Liver (tissue), 9 donors: ENCODE measurements around the gene TIMP3. TPM values are rescaled to one million over a fixed set of nuclear protein-coding genes. Genes with fewer than 3 reads are reported as not detected.

ENCODE experiments used
- DNase-seq: peaks from one replicate; pipeline ENCODE4 v3.0.0-alpha.2; 2017; ENCODE audit warnings: low spot score
- H3K27ac ChIP-seq, 2 donors: one replicate each; pipeline ENCODE4 v1.7.0; 2013; ENCODE audit warnings: inconsistent platforms in 2 of 2, low read length in 2 of 2, control low read depth in 1 of 2, low read depth in 1 of 2, mild to moderate bottlenecking in 1 of 2
- H3K27me3 ChIP-seq, 4 donors: one replicate each; pipeline versions ENCODE4 v1.6.1 to v1.7.0; 2013; ENCODE audit warnings: low read length in 3 of 4, inconsistent platforms in 1 of 4, mild to moderate bottlenecking in 1 of 4, moderate library complexity in 1 of 4; ENCODE audit not compliant: control insufficient read depth in 4 of 4, insufficient read depth in 4 of 4
- H3K36me3 ChIP-seq, 4 donors: one replicate each; pipeline versions ENCODE4 v1.6.1 to v1.7.0; 2013; ENCODE audit warnings: low read length in 3 of 4, mild to moderate bottlenecking in 3 of 4, low read depth in 1 of 4, moderate library complexity in 1 of 4; ENCODE audit not compliant: control insufficient read depth in 4 of 4, insufficient read depth in 3 of 4
- H3K4me1 ChIP-seq, 4 donors: one replicate each; pipeline versions ENCODE4 v1.6.1 to v1.7.0; 2013; ENCODE audit warnings: low read length in 3 of 4, mild to moderate bottlenecking in 3 of 4, moderate library complexity in 1 of 4; ENCODE audit not compliant: control insufficient read depth in 4 of 4, insufficient read depth in 4 of 4
- H3K4me3 ChIP-seq, 3 donors: one replicate each; pipeline versions ENCODE4 v1.6.1 to v1.7.0; 2013; ENCODE audit warnings: low read length in 3 of 3, control low read depth in 1 of 3, low read depth in 1 of 3, mild to moderate bottlenecking in 1 of 3
- H3K9ac ChIP-seq, 2 donors: one replicate each; pipeline ENCODE4 v1.7.0; 2013; ENCODE audit warnings: low read length in 2 of 2, mild to moderate bottlenecking in 2 of 2, moderate library complexity in 2 of 2, control low read depth in 1 of 2, low read depth in 1 of 2
- H3K9me3 ChIP-seq, 4 donors: one replicate each; pipeline versions ENCODE4 v1.6.1 to v1.7.0; 2013; ENCODE audit warnings: low read length in 3 of 4; ENCODE audit not compliant: control insufficient read depth in 4 of 4
- EGR1 ChIP-seq, 2 donors: IDR thresholded peaks; 2 replicates each; pipeline ENCODE4 v1.6.1; 2016 to 2018; ENCODE audit warnings: antibody characterized with exemption in 2 of 2, low read depth in 2 of 2
- FOXA2 ChIP-seq: IDR thresholded peaks from 2 replicates; pipeline ENCODE4 v1.6.1; 2016; ENCODE audit warnings: antibody characterized with exemption
- GABPA ChIP-seq, 2 donors: IDR thresholded peaks in 1 of 2; conservative IDR thresholded peaks in 1 of 2; 2 replicates each; pipeline ENCODE4 v1.6.1; 2016; ENCODE audit warnings: antibody characterized with exemption in 2 of 2, mild to moderate bottlenecking in 1 of 2, moderate library complexity in 1 of 2
- HNF4A ChIP-seq, 2 donors: conservative IDR thresholded peaks; 2 replicates each; pipeline ENCODE4 v1.6.1; 2016; ENCODE audit warnings: antibody characterized with exemption in 2 of 2, mild to moderate bottlenecking in 2 of 2
- HNF4G ChIP-seq: IDR thresholded peaks from 2 replicates; pipeline ENCODE4 v1.6.1; 2016; ENCODE audit warnings: antibody characterized with exemption
- JUND ChIP-seq, 2 donors: IDR thresholded peaks; 2 replicates each; pipeline ENCODE4 v1.6.1; 2016; ENCODE audit warnings: antibody characterized with exemption in 2 of 2
- NR2F2 ChIP-seq: IDR thresholded peaks from 2 replicates; pipeline ENCODE4 v1.6.1; 2016; ENCODE audit warnings: antibody characterized with exemption
- RAD21 ChIP-seq, 2 donors: IDR thresholded peaks; 2 replicates each; pipeline ENCODE4 v1.6.1; 2016; ENCODE audit warnings: antibody characterized with exemption in 2 of 2, mild to moderate bottlenecking in 2 of 2
- SP1 ChIP-seq: IDR thresholded peaks from 2 replicates; pipeline ENCODE4 v1.6.1; 2018; ENCODE audit warnings: antibody characterized with exemption, mild to moderate bottlenecking
- TAF1 ChIP-seq: conservative IDR thresholded peaks from 2 replicates; pipeline ENCODE4 v1.6.1; 2016; ENCODE audit warnings: antibody characterized with exemption, mild to moderate bottlenecking
- YY1 ChIP-seq: IDR thresholded peaks from 2 replicates; pipeline ENCODE4 v1.6.1; 2016; ENCODE audit warnings: antibody characterized with exemption, mild to moderate bottlenecking
- WGBS: extraction: QIAGEN DNeasy Blood & Tissue Kit; methylation state at CpG from one replicate; pipeline ENCODE4 v1.1.7; 2013; 5-methylcytosine and 5-hydroxymethylcytosine counted together
- polyA plus RNA-seq, 2 donors: library from polyadenylated mRNA; stranded (reverse) in 1 of 2; unstranded in 1 of 2; fragments of 200-250 nt in 1 of 2; fragments of >200 nt in 1 of 2; fragmentation: Nextera tagmentation in 1 of 2; extraction: Ambion mirVana in 1 of 2; gene quantifications; one replicate each; pipeline versions ENCODE4 v1.2.1 to v1.2.3, GENCODE V29; 2013 to 2015
- total RNA-seq, 2 donors: library from RNA; depleted of rRNA; stranded (reverse); fragments of >200 nt; gene quantifications; one replicate each; pipeline ENCODE4 v1.2.3, GENCODE V29; 2014
- TF ChIP-seq, protein P1 (sequence below): IDR thresholded peaks from 2 replicates; pipeline ENCODE4 v1.6.1; 2016; ENCODE audit warnings: antibody characterized with exemption
- TF ChIP-seq, protein P2 (sequence below): IDR thresholded peaks from 2 replicates; pipeline ENCODE4 v1.6.1; 2016; ENCODE audit warnings: antibody characterized with exemption, mild to moderate bottlenecking
- TF ChIP-seq, protein P3 (sequence below): fragments of 150-350 bp; IDR thresholded peaks from 2 replicates; pipeline ENCODE4 v1.5.1; 2017; ENCODE audit warnings: improper control_type of control experiment, low read depth, low read length; ENCODE audit not compliant: missing input control
- TF ChIP-seq, protein P4 (sequence below): IDR thresholded peaks from 2 replicates; pipeline ENCODE4 v1.6.1; 2016; ENCODE audit warnings: antibody characterized with exemption
- donor health status: healthy.
- donor health status: healthy.
- donor health status: healthy.
- donor health status: healthy.
- donor health status: healthy.

TIMP3 gene
- total and polyA plus RNA-seq, 4 donors = 28.0 to 44.0 (median 31.2) TPM

DNA sequence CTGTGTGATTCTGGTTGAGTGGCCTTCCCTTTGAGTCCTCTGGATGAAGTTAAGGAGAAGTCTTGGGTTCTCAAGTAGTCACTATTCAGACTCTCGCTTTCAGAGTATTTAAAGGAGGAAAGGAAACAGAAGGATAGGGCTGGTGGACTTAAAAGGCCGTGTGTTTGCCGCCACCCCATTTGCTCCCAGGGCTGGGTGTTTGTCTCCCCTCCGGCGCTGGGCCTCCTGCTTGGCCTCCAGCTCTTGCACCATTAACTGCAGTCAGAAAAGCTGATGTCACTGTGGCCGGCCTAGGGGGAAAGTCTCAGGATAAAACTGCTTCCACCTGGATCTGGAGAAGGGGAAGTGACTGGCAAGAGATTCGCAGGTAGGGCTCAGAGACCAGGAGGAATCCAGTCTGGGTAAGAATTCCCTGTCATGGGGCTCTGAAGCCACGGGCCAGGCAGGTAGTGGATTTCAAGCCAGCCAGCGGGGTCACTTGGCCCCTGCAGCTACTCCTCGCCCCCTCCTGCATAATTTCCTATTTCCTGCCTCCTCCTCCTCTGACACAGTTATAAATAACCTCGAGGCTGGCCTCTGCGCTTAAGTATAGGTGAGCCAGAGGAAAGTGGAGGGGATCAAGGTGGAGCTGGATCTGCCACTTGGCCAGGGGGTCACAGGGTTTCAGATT, 17.1 kb downstream of the TIMP3 start:
- Histone ChIP-seq H3K4me1 (peaks cover 0 to 2% (median under 1%) of the 10 kb centered on the region in 4 donors), H3K9ac (no peak overlapping the region), H3K9me3 (no peaks in the 10 kb centered on the region), H3K36me3 (no peaks in the 10 kb centered on the region), H3K27me3 (no peaks in the 10 kb centered on the region), H3K27ac (no peak overlapping the region), H3K4me3 (no peak overlapping the region)
- no peak for TF ChIP-seq HNF4G
- no peak for TF ChIP-seq GABPA (IDR thresholded peaks at IDR 0.05 in 1 of 2, conservative IDR thresholded peaks at IDR 0.05 in 1 of 2)
- TF ChIP-seq TAF1 = no peak
- TF ChIP-seq, protein P1, sequence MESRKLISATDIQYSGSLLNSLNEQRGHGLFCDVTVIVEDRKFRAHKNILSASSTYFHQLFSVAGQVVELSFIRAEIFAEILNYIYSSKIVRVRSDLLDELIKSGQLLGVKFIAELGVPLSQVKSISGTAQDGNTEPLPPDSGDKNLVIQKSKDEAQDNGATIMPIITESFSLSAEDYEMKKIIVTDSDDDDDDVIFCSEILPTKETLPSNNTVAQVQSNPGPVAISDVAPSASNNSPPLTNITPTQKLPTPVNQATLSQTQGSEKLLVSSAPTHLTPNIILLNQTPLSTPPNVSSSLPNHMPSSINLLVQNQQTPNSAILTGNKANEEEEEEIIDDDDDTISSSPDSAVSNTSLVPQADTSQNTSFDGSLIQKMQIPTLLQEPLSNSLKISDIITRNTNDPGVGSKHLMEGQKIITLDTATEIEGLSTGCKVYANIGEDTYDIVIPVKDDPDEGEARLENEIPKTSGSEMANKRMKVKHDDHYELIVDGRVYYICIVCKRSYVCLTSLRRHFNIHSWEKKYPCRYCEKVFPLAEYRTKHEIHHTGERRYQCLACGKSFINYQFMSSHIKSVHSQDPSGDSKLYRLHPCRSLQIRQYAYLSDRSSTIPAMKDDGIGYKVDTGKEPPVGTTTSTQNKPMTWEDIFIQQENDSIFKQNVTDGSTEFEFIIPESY = no peak
- no peak for TF ChIP-seq JUND (IDR thresholded peaks at IDR 0.05)
- 81% methylated on average over 12 of the region's 12 CpGs for WGBS
- DNase-seq = no peak

DNA sequence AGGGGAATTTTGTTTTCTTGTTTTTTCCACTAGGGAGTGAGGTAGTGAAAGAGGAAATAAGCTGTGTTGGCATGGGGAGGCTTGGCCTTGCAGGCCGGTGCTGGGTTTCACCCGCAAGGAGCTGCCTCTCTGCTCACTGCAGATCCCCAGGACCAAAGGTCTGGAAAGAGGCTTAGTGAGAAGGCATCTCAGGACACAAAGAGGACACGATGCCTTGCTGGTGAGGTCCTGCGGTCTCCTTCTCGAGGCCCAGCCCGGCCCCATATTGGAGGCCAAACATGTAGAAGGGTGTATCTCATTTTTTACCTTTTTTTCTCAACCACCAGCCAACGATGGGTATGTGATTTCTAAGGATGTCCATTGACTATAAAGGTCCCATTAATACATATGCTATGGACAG, 17.6 kb downstream of the TIMP3 start:
- TF ChIP-seq, protein P2, sequence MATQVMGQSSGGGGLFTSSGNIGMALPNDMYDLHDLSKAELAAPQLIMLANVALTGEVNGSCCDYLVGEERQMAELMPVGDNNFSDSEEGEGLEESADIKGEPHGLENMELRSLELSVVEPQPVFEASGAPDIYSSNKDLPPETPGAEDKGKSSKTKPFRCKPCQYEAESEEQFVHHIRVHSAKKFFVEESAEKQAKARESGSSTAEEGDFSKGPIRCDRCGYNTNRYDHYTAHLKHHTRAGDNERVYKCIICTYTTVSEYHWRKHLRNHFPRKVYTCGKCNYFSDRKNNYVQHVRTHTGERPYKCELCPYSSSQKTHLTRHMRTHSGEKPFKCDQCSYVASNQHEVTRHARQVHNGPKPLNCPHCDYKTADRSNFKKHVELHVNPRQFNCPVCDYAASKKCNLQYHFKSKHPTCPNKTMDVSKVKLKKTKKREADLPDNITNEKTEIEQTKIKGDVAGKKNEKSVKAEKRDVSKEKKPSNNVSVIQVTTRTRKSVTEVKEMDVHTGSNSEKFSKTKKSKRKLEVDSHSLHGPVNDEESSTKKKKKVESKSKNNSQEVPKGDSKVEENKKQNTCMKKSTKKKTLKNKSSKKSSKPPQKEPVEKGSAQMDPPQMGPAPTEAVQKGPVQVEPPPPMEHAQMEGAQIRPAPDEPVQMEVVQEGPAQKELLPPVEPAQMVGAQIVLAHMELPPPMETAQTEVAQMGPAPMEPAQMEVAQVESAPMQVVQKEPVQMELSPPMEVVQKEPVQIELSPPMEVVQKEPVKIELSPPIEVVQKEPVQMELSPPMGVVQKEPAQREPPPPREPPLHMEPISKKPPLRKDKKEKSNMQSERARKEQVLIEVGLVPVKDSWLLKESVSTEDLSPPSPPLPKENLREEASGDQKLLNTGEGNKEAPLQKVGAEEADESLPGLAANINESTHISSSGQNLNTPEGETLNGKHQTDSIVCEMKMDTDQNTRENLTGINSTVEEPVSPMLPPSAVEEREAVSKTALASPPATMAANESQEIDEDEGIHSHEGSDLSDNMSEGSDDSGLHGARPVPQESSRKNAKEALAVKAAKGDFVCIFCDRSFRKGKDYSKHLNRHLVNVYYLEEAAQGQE = no peak
- TF ChIP-seq FOXA2 (no peak), SP1 (no peak)
- H3K4me1 ChIP-seq = peaks cover 0 to 2% (median under 1%) of the 10 kb centered on the region in 4 donors

DNA sequence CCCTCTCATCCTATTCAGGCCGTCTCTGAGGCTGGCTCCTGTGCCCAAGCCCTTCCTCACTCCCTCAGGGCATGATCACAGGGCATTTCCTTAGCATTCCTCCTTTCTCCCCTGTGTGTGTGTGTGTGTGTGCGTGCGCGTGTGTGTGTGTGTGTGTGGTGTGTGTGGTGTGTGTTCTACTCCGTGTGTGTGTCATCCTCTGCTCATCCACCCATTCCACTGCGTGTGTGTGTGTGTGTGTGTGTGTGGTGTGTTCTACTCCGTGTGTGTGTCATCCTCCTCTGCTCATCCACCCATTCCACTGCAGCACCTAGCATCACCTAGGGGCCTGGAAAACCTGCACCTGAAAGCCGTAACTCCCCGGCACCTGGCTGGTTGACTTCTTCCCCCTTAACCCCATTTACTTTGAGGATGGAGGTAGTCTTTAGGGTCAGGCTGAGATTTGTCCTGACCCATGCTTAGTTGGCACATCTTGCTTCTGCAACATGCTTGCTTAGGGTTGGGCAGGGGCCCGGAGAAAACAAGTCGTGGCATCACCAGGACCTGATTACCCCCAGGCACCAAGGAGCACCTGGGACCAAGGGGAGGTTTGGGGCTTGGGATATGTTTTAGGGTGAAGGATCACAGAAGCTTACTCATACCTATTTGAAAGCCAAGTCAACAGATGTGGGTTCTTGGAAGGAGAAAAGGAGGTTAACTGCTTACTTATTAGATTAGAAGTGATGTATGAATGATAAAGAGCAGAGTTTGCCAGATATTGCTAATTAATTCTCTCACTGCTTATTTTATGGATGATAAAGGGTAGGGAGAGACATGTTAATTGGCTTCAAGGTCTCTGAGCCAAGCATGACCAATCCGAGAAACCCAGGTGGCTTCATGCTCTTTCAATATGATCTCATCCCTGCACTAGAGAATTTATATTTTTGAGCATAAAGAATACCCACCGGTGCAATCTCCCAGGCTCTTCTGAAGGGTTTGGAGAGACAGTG, 18.9 kb downstream of the TIMP3 start:
- TF ChIP-seq GABPA (IDR thresholded peaks at IDR 0.05 in 1 of 2, conservative IDR thresholded peaks at IDR 0.05 in 1 of 2) (no peak), YY1 (no peak), NR2F2 (no peak), SP1 (no peak), HNF4A (conservative IDR thresholded peaks at IDR 0.05) (no peak), RAD21 (IDR thresholded peaks at IDR 0.05) (no peak), TAF1 (no peak), HNF4G (no peak), EGR1 (IDR thresholded peaks at IDR 0.05; ENCODE audit: low read depth in 2 of 2) (no peak)
- TF ChIP-seq, protein P3, sequence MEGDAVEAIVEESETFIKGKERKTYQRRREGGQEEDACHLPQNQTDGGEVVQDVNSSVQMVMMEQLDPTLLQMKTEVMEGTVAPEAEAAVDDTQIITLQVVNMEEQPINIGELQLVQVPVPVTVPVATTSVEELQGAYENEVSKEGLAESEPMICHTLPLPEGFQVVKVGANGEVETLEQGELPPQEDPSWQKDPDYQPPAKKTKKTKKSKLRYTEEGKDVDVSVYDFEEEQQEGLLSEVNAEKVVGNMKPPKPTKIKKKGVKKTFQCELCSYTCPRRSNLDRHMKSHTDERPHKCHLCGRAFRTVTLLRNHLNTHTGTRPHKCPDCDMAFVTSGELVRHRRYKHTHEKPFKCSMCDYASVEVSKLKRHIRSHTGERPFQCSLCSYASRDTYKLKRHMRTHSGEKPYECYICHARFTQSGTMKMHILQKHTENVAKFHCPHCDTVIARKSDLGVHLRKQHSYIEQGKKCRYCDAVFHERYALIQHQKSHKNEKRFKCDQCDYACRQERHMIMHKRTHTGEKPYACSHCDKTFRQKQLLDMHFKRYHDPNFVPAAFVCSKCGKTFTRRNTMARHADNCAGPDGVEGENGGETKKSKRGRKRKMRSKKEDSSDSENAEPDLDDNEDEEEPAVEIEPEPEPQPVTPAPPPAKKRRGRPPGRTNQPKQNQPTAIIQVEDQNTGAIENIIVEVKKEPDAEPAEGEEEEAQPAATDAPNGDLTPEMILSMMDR = no peak
- TF ChIP-seq, protein P4, sequence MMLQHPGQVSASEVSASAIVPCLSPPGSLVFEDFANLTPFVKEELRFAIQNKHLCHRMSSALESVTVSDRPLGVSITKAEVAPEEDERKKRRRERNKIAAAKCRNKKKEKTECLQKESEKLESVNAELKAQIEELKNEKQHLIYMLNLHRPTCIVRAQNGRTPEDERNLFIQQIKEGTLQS = no peak
- TF ChIP-seq, protein P1 = no peak
- Histone ChIP-seq H3K4me1 (peaks cover 0 to 2% (median under 1%) of the 10 kb centered on the region in 4 donors), H3K4me3 (no peak overlapping the region), H3K9ac (no peak overlapping the region), H3K27me3 (no peaks in the 10 kb centered on the region), H3K27ac (no peak overlapping the region), H3K36me3 (no peaks in the 10 kb centered on the region), H3K9me3 (no peaks in the 10 kb centered on the region)
- no peak for DNase-seq
- WGBS = 89% methylated on average over 13 of the region's 13 CpGs

More for the DNA sequence above, 17.6 kb downstream of the TIMP3 start:
- Histone ChIP-seq H3K27me3 (no peaks in the 10 kb centered on the region), H3K9ac (no peak overlapping the region), H3K36me3 (no peaks in the 10 kb centered on the region), H3K4me3 (no peak overlapping the region), H3K9me3 (no peaks in the 10 kb centered on the region), H3K27ac (no peak overlapping the region)
- 92% methylated on average over 7 of the region's 7 CpGs for WGBS
- no peak for DNase-seq
